Measurements from ENCODE around the gene CHAF1B.

Gene CHAF1B

DNA sequence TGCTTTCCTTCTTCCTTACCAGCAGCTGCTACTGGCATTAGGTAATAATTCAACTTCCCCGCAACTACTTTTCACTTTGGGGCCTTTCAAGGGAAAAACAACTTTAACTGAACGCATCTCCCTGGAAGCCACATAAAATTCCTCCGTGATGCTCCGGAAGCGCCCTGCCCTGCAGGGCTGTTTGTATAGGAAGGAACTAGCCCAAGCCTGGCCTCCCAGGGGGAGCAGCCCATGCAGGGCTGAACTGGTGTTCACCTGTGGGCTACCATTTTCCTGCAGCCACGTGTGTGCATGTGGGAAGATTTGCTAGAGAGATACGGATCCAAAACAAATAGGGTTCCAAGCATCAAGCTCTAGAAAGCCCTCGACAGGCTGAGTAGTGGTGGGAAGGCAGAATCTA lies 80.3 kb downstream of the CHAF1B start:
- no peak for DNase-seq

DNA sequence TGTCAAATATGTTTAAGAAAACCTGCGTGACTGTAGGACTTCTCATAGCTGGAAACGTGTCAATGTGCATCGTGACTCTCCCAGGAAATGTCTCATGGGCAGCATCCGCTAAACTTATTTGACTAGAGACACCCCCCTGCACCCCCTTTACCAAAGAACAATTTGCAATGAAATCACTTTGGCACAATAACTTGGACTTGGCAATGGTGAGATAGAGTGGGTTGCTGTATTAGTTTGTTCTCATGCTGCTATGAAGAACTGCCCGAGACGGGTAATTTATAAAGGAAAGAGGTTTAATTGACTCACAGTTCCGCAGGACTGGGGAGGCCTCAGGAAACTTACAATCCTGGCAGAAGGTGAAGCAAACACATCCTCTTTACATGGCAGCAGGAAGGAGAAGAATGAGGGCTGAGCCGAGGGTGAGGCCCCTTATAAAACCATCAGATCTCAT lies 80.9 kb downstream of the CHAF1B start:
- no peak for DNase-seq

Data from CD4-positive, alpha-beta T cell treated with Interleukin-10 for 1 hour (primary cell).